OCI-LY7 (cell line): ENCODE measurements around the gene TICAM2.

Source experiments
- CTCF ChIP-seq: fragments of 200-600 bp; sonication (generic); conservative IDR thresholded peaks from 2 replicates; pipeline ENCODE4 v1.5.1; 2014; ENCODE audit warnings: mild to moderate bottlenecking, antibody characterized with exemption, low read length, moderate library complexity, mixed read lengths
- EZH2phosphoT487 ChIP-seq: fragments of 200-600 bp; sonication (generic); IDR thresholded peaks from 2 replicates; pipeline ENCODE4 v1.6.1; 2018; ENCODE audit warnings: low read depth, borderline replicate concordance, mild to moderate bottlenecking, mixed run types, antibody characterized with exemption, low read length, moderate library complexity, mixed read lengths

GRCh38 chr5:115611873-115612272, 9.6 kb upstream of the TICAM2 start:
- no peak for TF ChIP-seq CTCF
- no peak for TF ChIP-seq EZH2phosphoT487
